HEK293T (cell line): ENCODE data around the gene HSBP1L1.
"Not testable (repeated sequence)": the region's sequence is repeated elsewhere in the genome, so short reads cannot be mapped to it uniquely, and the experiment has no call there.

ENCODE experiments used
- CTCF ChIA-PET: fragments of 350-600 bp; formaldehyde crosslinking; extraction: SDS; loops from one replicate; lab custom pipeline; 2021; ENCODE audit warnings: antibody characterized with exemption, inconsistent platforms; lab: Yijun Ruan, JAX
- POLR2A ChIA-PET: fragments of 350-600 bp; formaldehyde crosslinking; extraction: SDS; loops from one replicate; lab custom pipeline; 2020; ENCODE audit warnings: antibody characterized with exemption, inconsistent platforms; lab: Yijun Ruan, JAX
- DNase-seq: peaks from one replicate; pipeline ENCODE4 v3.0.0; 2012; ENCODE audit warnings: mixed read lengths; ENCODE audit errors: extremely low spot score
- ARNT ChIP-seq: fragments of 450-650 bp; IDR thresholded peaks from 2 replicates; pipeline ENCODE4 v1.6.1; 2017; ENCODE audit warnings: mild to moderate bottlenecking
- BHLHE40 ChIP-seq: fragments of 450-650 bp; IDR thresholded peaks from 2 replicates; pipeline ENCODE4 v1.6.1; 2016; ENCODE audit warnings: mild to moderate bottlenecking, moderate library complexity, borderline replicate concordance
- CTBP1 ChIP-seq: fragments of 450-650 bp; IDR thresholded peaks from 2 replicates; pipeline ENCODE4 v1.6.1; 2016; ENCODE audit warnings: borderline replicate concordance
- ELF4 ChIP-seq: fragments of 450-650 bp; IDR thresholded peaks from 2 replicates; pipeline ENCODE4 v1.6.1; 2017; ENCODE audit warnings: antibody characterized with exemption
- FOXA1 ChIP-seq: fragments of 450-650 bp; IDR thresholded peaks from 2 replicates; pipeline ENCODE4 v1.6.1; 2016; ENCODE audit warnings: mild to moderate bottlenecking
- FOXK2 ChIP-seq: fragments of 450-650 bp; IDR thresholded peaks from 2 replicates; pipeline ENCODE4 v1.6.1; 2016; ENCODE audit warnings: mild to moderate bottlenecking
- FOXM1 ChIP-seq: fragments of 450-650 bp; IDR thresholded peaks from 2 replicates; pipeline ENCODE4 v1.6.1; 2017; ENCODE audit warnings: mild to moderate bottlenecking, borderline replicate concordance
- HDGF ChIP-seq: fragments of 450-650 bp; IDR thresholded peaks from 2 replicates; pipeline ENCODE4 v1.6.1; 2017; ENCODE audit warnings: antibody characterized with exemption, borderline replicate concordance
- L3MBTL2 ChIP-seq: fragments of 450-650 bp; conservative IDR thresholded peaks from 2 replicates; pipeline ENCODE4 v1.6.1; 2016; ENCODE audit warnings: mild to moderate bottlenecking
- LEF1 ChIP-seq: fragments of 450-650 bp; IDR thresholded peaks from 2 replicates; pipeline ENCODE4 v1.6.1; 2017; ENCODE audit warnings: mild to moderate bottlenecking, borderline replicate concordance
- NFRKB ChIP-seq: fragments of 450-650 bp; IDR thresholded peaks from 2 replicates; pipeline ENCODE4 v1.6.1; 2016; ENCODE audit warnings: mild to moderate bottlenecking, moderate library complexity
- SP1 ChIP-seq: fragments of 450-650 bp; IDR thresholded peaks from 2 replicates; pipeline ENCODE4 v1.6.1; 2017
- SUZ12 ChIP-seq: fragments of 450-650 bp; IDR thresholded peaks from 2 replicates; pipeline ENCODE4 v1.6.1; 2016; ENCODE audit warnings: mild to moderate bottlenecking
- TARDBP ChIP-seq: fragments of 450-650 bp; IDR thresholded peaks from 2 replicates; pipeline ENCODE4 v1.6.1; 2016
- ZNF384 ChIP-seq: fragments of 450-650 bp; IDR thresholded peaks from 2 replicates; pipeline ENCODE4 v1.6.1; 2016
- TF ChIP-seq, protein P1 (sequence below): fragments of 450-650 bp; IDR thresholded peaks from 2 replicates; pipeline ENCODE4 v1.6.1; 2016

HSBP1L1 gene

DNA sequence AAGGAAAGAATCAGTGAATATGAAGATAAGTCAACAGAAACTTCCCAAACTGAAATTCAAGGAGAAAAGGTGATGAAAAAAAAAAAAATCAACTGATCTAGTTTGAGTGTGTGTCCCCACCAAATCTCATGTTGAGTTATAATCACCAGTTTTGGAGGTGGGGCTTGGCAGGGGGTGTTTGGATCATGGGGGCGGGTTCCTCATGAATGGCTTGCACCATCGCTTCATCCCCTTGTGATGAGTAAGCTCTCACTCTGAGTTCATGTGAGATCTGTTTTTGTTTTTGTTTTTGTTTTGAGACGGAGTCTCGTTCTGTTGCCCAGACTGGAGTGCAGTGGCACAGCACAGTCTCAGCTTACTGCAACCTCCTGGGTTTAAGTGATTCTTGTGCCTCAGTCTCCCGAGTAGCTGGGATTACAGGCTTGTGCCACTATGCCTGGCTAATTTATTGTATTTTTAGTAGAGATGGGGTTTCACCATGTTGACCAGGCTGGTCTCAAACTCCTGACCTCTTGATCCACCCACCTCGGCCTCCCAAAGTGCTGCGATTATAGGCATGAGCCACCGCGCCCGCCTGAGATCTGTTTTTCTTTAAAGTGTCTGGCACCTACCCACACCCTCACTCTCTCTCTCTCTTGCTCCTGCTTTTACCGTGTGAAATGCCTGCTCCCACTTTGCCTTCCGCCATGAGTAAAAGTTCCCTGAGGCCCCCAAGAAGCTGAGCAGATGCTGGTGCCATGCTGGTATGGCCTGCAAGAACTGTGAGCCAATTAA lies 9.0 kb upstream of the HSBP1L1 start:
- TF ChIP-seq HDGF (no peak), FOXM1 (no peak)
- TF ChIP-seq, protein P1, sequence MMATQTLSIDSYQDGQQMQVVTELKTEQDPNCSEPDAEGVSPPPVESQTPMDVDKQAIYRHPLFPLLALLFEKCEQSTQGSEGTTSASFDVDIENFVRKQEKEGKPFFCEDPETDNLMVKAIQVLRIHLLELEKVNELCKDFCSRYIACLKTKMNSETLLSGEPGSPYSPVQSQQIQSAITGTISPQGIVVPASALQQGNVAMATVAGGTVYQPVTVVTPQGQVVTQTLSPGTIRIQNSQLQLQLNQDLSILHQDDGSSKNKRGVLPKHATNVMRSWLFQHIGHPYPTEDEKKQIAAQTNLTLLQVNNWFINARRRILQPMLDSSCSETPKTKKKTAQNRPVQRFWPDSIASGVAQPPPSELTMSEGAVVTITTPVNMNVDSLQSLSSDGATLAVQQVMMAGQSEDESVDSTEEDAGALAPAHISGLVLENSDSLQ, result no peak
- DNase-seq, result no peak
- CTCF ChIA-PET, result no interaction called here
- POLR2A ChIA-PET, result no interaction called here

DNA sequence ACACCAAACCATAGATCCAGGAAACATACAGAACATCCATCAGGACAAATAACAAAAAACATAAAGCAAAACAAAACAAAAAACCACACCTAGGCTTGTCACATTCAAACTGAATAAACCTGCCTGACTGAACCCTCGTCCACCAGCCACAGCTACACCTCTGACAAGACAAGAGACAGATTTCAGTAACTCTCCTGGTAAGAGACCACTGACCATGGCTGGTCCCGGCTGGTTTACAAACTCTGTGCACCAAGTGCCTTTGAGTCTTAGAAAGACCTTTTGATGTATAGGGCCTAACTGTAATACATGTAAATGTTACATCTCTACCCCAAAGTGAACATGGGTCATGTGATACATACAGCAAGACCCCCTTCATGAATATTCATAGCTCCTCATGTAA lies 8.2 kb upstream of the HSBP1L1 start:
- DNase-seq, result no peak
- ChIA-PET CTCF (no interaction called here), POLR2A (no interaction called here)
- no peak for TF ChIP-seq NFRKB
- TF ChIP-seq FOXM1, result no peak
- TF ChIP-seq, protein P1, result no peak
- TF ChIP-seq CTBP1, result no peak
- TF ChIP-seq FOXA1, result no peak
- no peak for TF ChIP-seq BHLHE40
- no peak for TF ChIP-seq SUZ12
- no peak for TF ChIP-seq ZNF384
- TF ChIP-seq LEF1, result no peak
- no peak for TF ChIP-seq HDGF
- no peak for TF ChIP-seq L3MBTL2

DNA sequence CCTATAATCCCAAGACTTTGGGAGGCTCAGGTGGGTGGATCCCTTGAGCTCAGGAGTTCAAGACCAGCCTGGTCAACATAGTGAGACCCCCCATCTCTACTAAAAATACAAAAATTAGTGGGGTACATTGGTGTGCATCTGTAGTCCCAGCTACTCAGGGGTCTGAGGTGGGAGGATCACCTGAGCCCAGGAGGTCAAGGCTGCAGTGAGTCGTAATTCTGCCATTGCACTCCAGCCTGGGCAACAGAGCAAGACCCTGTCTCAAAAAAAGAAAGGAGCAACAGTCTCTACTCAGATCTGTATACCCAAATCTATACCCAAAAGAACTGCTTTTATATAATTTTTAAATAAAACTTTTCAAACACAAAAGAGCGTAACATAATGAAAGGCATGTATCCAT lies 5.5 kb upstream of the HSBP1L1 start:
- TF ChIP-seq FOXK2 (no peak), NFRKB (no peak), ELF4 (no peak), ZNF384 (no peak), L3MBTL2 (no peak), SP1 (no peak), FOXM1 (no peak), CTBP1 (no peak), BHLHE40 (no peak), HDGF (no peak), TARDBP (no peak), ARNT (no peak), SUZ12 (no peak), FOXA1 (no peak), LEF1 (no peak)
- TF ChIP-seq, protein P1, result no peak
- CTCF ChIA-PET, result no interaction called here
- POLR2A ChIA-PET, result no interaction called here
- no peak for DNase-seq

DNA sequence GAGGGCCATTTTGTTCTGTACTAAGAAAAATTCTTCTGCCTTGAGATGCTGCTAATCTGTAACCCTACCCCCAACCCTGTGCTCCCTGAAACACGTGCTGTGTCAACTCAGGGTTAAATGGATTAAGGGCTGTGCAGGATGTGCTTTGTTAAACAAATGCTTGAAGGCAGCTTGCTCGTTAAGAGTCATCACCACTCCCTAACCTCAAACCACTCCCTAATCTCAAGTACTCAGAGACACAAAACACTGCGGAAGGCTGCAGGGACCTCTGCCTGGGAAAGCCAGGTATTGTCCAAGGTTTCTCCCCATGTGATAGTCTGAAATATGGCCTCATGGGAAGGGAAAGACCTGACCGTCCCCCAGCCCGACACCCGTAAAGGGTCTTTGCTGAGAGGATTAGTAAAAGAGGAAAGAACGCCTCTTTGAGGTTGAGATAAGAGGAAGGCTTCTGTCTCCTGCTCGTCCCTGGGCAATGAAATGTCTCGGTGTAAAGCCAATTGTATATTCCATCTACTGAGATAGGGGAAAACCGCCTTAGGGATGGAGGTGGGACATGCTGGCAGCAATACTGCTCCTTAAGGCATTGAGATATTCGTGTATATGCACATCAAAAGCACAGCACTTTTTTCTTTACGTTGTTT lies 4.2 kb upstream of the HSBP1L1 start:
- DNase-seq, POLR2A ChIA-PET, CTCF ChIA-PET: not testable (repeated sequence)

DNA sequence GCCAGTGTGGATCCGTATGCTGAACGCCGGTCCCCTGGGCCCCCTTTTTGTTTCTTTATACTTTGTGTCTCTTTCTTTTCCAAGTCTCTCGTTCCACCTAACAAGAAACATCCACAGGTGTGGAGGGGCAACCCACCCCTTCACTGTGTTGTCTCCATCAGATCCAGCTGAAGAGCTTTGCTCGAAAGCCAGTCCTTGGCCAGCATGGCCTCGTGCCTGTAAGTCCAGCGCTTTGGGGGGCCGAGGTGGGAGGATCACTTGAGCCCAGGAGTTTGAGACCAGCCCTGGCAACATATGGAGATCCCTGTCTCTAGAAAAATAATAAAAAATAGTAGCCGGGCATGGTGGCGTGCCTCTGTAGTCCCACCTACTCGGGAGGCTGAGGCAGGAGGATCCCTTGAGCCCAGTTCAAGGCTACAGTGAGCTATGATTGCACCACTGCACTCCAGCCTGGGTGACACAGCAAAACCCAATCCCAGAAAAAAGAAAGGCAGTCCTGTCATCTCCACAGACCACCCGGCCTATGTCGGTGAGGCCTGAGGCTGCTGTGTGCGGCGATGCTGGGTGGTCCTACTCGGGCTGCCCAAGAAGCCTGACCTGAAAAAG lies 3.4 kb upstream of the HSBP1L1 start:
- ChIA-PET POLR2A (no interaction called here), CTCF (no interaction called here)
- TF ChIP-seq BHLHE40 (no peak), SUZ12 (no peak), FOXM1 (no peak), FOXA1 (no peak), HDGF (no peak), LEF1 (no peak), ARNT (no peak), TARDBP (no peak), ELF4 (no peak), FOXK2 (no peak), SP1 (no peak), CTBP1 (no peak), L3MBTL2 (no peak), ZNF384 (no peak), NFRKB (no peak)
- TF ChIP-seq, protein P1, result no peak
- DNase-seq, result no peak
